HCT116 (cell line): ENCODE results near the gene APOBEC3G.

ENCODE experiments used
- CTCF ChIP-seq, 3 experiments: fragments of 200-600 bp in 1 of 3; sonication (generic) in 1 of 3; IDR thresholded peaks in 2 of 3; conservative IDR thresholded peaks in 1 of 3; 2 replicates each; pipeline ENCODE4 v1.5.1; 2012 to 2017; ENCODE audit warnings: low read depth in 2 of 3, low read length in 2 of 3, antibody characterized with exemption in 1 of 3, borderline replicate concordance in 1 of 3, control low read depth in 1 of 3, mild to moderate bottlenecking in 1 of 3, mixed read lengths in 1 of 3, mixed run types in 1 of 3, moderate library complexity in 1 of 3; ENCODE audit not compliant: insufficient read depth in 1 of 3
- POLR2A ChIP-seq: IDR thresholded peaks from 2 replicates; pipeline ENCODE4 v1.7.0; 2011; ENCODE audit warnings: borderline replicate concordance; ENCODE audit not compliant: insufficient read depth, insufficient read length; ENCODE audit errors: extremely low read depth
- TF ChIP-seq, protein P1 (sequence below): IDR thresholded peaks from 2 replicates; pipeline ENCODE4 v1.6.1; 2011; ENCODE audit warnings: mild to moderate bottlenecking, low read length, moderate library complexity; ENCODE audit not compliant: insufficient replicate concordance; ENCODE audit errors: extremely low read depth

- TF ChIP-seq CTCF (IDR thresholded peaks at IDR 0.05 in 2 of 3, conservative IDR thresholded peaks at IDR 0.05 in 1 of 3; ENCODE audit: borderline replicate concordance in 1 of 3, insufficient read depth in 1 of 3, low read depth in 2 of 3, low read length in 2 of 3) = no peak
- no peak for TF ChIP-seq POLR2A
- TF ChIP-seq, protein P1, sequence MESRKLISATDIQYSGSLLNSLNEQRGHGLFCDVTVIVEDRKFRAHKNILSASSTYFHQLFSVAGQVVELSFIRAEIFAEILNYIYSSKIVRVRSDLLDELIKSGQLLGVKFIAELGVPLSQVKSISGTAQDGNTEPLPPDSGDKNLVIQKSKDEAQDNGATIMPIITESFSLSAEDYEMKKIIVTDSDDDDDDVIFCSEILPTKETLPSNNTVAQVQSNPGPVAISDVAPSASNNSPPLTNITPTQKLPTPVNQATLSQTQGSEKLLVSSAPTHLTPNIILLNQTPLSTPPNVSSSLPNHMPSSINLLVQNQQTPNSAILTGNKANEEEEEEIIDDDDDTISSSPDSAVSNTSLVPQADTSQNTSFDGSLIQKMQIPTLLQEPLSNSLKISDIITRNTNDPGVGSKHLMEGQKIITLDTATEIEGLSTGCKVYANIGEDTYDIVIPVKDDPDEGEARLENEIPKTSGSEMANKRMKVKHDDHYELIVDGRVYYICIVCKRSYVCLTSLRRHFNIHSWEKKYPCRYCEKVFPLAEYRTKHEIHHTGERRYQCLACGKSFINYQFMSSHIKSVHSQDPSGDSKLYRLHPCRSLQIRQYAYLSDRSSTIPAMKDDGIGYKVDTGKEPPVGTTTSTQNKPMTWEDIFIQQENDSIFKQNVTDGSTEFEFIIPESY = no peak
Measured at GRCh38 chr22:39108487-39108886, 31.4 kb downstream of the APOBEC3G start.
